ENCODE results near the gene ETFBKMT.

DNA sequence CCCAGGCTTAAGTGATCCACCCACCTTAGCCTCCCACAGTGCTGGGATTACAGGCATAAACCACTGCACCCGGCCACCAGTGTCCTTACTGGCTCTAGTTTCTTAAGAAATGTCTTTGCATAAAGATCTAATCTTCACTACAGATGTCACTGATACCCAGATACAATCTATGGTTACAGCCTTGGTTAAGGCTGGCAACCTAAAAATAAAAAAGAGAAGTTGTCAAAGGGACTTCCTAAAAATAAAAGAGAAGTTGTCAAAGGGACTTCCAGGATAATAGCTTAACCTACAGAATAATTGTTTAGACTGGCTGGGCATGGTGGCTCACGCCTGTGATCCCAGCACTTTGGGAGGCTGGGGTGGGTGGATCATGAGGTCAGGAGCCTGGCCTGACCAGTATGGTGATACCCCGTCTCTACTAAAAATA is 27.6 kb downstream of the ETFBKMT start:
- TF ChIP-seq EZH2phosphoT487 (IDR thresholded peaks at IDR 0.05; ENCODE audit: borderline replicate concordance) (no peak), ZNF274 (IDR thresholded peaks at IDR 0.05; ENCODE audit: low read depth, low read length) (no peak), ELF1 (IDR thresholded peaks at IDR 0.05; ENCODE audit: borderline replicate concordance, low read depth) (no peak), POLR2AphosphoS5 (IDR thresholded peaks at IDR 0.05; ENCODE audit: low read depth, low read length) (no peak), POLR2A (IDR thresholded peaks at IDR 0.05; ENCODE audit: borderline replicate concordance, extremely low read depth, insufficient read depth, insufficient read length) (no peak), TCF7L2 (IDR thresholded peaks at IDR 0.05; ENCODE audit: borderline replicate concordance, extremely low read depth, insufficient read depth, insufficient read length) (no peak), EZH2 (IDR thresholded peaks at IDR 0.05) (no peak), SIN3A (IDR thresholded peaks at IDR 0.05; ENCODE audit: low read depth) (no peak), SRF (IDR thresholded peaks at IDR 0.05; ENCODE audit: low read depth) (no peak)
- TF ChIP-seq, protein P1, sequence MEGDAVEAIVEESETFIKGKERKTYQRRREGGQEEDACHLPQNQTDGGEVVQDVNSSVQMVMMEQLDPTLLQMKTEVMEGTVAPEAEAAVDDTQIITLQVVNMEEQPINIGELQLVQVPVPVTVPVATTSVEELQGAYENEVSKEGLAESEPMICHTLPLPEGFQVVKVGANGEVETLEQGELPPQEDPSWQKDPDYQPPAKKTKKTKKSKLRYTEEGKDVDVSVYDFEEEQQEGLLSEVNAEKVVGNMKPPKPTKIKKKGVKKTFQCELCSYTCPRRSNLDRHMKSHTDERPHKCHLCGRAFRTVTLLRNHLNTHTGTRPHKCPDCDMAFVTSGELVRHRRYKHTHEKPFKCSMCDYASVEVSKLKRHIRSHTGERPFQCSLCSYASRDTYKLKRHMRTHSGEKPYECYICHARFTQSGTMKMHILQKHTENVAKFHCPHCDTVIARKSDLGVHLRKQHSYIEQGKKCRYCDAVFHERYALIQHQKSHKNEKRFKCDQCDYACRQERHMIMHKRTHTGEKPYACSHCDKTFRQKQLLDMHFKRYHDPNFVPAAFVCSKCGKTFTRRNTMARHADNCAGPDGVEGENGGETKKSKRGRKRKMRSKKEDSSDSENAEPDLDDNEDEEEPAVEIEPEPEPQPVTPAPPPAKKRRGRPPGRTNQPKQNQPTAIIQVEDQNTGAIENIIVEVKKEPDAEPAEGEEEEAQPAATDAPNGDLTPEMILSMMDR (IDR thresholded peaks at IDR 0.05 in 2 of 3, conservative IDR thresholded peaks at IDR 0.05 in 1 of 3; ENCODE audit: borderline replicate concordance in 1 of 3, insufficient read depth in 1 of 3, low read depth in 2 of 3, low read length in 2 of 3) = no peak
- TF ChIP-seq, protein P2, sequence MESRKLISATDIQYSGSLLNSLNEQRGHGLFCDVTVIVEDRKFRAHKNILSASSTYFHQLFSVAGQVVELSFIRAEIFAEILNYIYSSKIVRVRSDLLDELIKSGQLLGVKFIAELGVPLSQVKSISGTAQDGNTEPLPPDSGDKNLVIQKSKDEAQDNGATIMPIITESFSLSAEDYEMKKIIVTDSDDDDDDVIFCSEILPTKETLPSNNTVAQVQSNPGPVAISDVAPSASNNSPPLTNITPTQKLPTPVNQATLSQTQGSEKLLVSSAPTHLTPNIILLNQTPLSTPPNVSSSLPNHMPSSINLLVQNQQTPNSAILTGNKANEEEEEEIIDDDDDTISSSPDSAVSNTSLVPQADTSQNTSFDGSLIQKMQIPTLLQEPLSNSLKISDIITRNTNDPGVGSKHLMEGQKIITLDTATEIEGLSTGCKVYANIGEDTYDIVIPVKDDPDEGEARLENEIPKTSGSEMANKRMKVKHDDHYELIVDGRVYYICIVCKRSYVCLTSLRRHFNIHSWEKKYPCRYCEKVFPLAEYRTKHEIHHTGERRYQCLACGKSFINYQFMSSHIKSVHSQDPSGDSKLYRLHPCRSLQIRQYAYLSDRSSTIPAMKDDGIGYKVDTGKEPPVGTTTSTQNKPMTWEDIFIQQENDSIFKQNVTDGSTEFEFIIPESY (IDR thresholded peaks at IDR 0.05; ENCODE audit: extremely low read depth, insufficient replicate concordance, low read length) = no peak
- TF ChIP-seq, protein P3, sequence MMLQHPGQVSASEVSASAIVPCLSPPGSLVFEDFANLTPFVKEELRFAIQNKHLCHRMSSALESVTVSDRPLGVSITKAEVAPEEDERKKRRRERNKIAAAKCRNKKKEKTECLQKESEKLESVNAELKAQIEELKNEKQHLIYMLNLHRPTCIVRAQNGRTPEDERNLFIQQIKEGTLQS (IDR thresholded peaks at IDR 0.05) = no peak
- TF ChIP-seq, protein P4, sequence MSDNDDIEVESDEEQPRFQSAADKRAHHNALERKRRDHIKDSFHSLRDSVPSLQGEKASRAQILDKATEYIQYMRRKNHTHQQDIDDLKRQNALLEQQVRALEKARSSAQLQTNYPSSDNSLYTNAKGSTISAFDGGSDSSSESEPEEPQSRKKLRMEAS (IDR thresholded peaks at IDR 0.05) = no peak

Data from HCT116 (cell line).